WTC11 (cell line): ENCODE data around the gene KRT16. TPM values are rescaled to one million over a fixed set of nuclear protein-coding genes. Genes with fewer than 3 reads are reported as not detected.

Source experiments
- ATAC-seq: fragments of 200-7000 bp; cut with Tn5 transposase; 2 replicates; pipeline ENCODE4 v1.10.0; 2021; ENCODE audit warnings: mild to moderate bottlenecking, moderate library complexity
- CTCF ChIA-PET: fragments of 300-600 bp; sonication (Branson Sonifier 250); formaldehyde crosslinking; loops from one replicate; lab custom pipeline; 2021; ENCODE audit warnings: antibody characterized with exemption; lab: Charles Lee
- POLR2A ChIA-PET: fragments of 350-600 bp; sonication (Branson Sonifier 250); formaldehyde crosslinking; loops from one replicate; lab custom pipeline; 2021; ENCODE audit warnings: antibody characterized with exemption; lab: Charles Lee
- DNase-seq: peaks from one replicate; pipeline ENCODE4 v3.0.0; 2021; ENCODE audit warnings: low spot score
- H3K27ac Mint-ChIP-seq: 2 replicates; pipeline ENCODE4 v1.8.0; 2021; ENCODE audit warnings: mixed read lengths
- H3K27me3 Mint-ChIP-seq: 2 replicates; pipeline ENCODE4 v1.8.0; 2021; ENCODE audit warnings: low read depth, mild to moderate bottlenecking, moderate library complexity, mixed read lengths
- H3K36me3 Mint-ChIP-seq: 2 replicates; pipeline ENCODE4 v1.8.0; 2021; ENCODE audit warnings: mixed read lengths
- H3K4me1 Mint-ChIP-seq: 2 replicates; pipeline ENCODE4 v1.8.0; 2022; ENCODE audit warnings: mixed read lengths
- H3K4me3 Mint-ChIP-seq: 2 replicates; pipeline ENCODE4 v1.8.0; 2021; ENCODE audit warnings: mild to moderate bottlenecking, moderate library complexity, mixed read lengths
- H3K9me3 Mint-ChIP-seq: 2 replicates; pipeline ENCODE4 v1.8.0; 2021; ENCODE audit warnings: mixed read lengths
- AR ChIP-seq: fragments of 250-450 bp; sonication (Bioruptor Pico); IDR thresholded peaks from 2 replicates; pipeline ENCODE4 v1.9.0; 2021; ENCODE audit warnings: mild to moderate bottlenecking
- ATF6 ChIP-seq: sonication (generic); formaldehyde crosslinking; IDR thresholded peaks from 2 replicates; pipeline ENCODE4 v1.8.1; 2023; ENCODE audit warnings: mild to moderate bottlenecking, missing genetic modification reagents
- ETV6 ChIP-seq: sonication (generic); formaldehyde crosslinking; IDR thresholded peaks from 2 replicates; pipeline ENCODE4 v1.8.1; 2022; ENCODE audit warnings: mild to moderate bottlenecking, missing genetic modification reagents
- IRF2 ChIP-seq: sonication (generic); formaldehyde crosslinking; IDR thresholded peaks from 2 replicates; pipeline ENCODE4 v1.8.0; 2022; ENCODE audit warnings: low read depth, missing genetic modification reagents, borderline replicate concordance
- JAZF1 ChIP-seq: fragments of 250-450 bp; sonication (Bioruptor Pico); IDR thresholded peaks from 2 replicates; pipeline ENCODE4 v1.9.0; 2021; ENCODE audit warnings: moderate library complexity, mild to moderate bottlenecking, inconsistent platforms
- JUN ChIP-seq: sonication (generic); formaldehyde crosslinking; IDR thresholded peaks from 2 replicates; pipeline ENCODE4 v1.8.0; 2023; ENCODE audit warnings: mild to moderate bottlenecking, missing genetic modification reagents
- NFATC4 ChIP-seq: fragments of 250-450 bp; sonication (Bioruptor Pico); IDR thresholded peaks from 2 replicates; pipeline ENCODE4 v1.9.0; 2021; ENCODE audit warnings: mild to moderate bottlenecking
- PRRX2 ChIP-seq: fragments of 250-450 bp; sonication (Bioruptor Pico); IDR thresholded peaks from 2 replicates; pipeline ENCODE4 v1.8.0; 2021; ENCODE audit warnings: mild to moderate bottlenecking
- RORB ChIP-seq: fragments of 250-450 bp; sonication (Bioruptor Pico); IDR thresholded peaks from 2 replicates; pipeline ENCODE4 v1.9.0; 2021; ENCODE audit warnings: mild to moderate bottlenecking
- TEAD4 ChIP-seq: sonication (generic); formaldehyde crosslinking; IDR thresholded peaks from 2 replicates; pipeline ENCODE4 v1.8.0; 2022; ENCODE audit warnings: mild to moderate bottlenecking, missing genetic modification reagents
- ZMAT4 ChIP-seq: fragments of 250-450 bp; sonication (Bioruptor Pico); IDR thresholded peaks from 2 replicates; pipeline ENCODE4 v1.9.0; 2021; ENCODE audit warnings: mild to moderate bottlenecking
- ZNF121 ChIP-seq: sonication (generic); formaldehyde crosslinking; IDR thresholded peaks from 2 replicates; pipeline ENCODE4 v1.8.0; 2023; ENCODE audit warnings: missing genetic modification reagents
- ZNF232 ChIP-seq: sonication (generic); formaldehyde crosslinking; IDR thresholded peaks from 2 replicates; pipeline ENCODE4 v1.8.0; 2022; ENCODE audit warnings: mild to moderate bottlenecking, missing genetic modification reagents
- ZNF671 ChIP-seq: fragments of 250-450 bp; sonication (Bioruptor Pico); IDR thresholded peaks from 2 replicates; pipeline ENCODE4 v1.8.0; 2021; ENCODE audit warnings: mild to moderate bottlenecking
- ZSCAN18 ChIP-seq: fragments of 250-450 bp; sonication (Bioruptor Pico); IDR thresholded peaks from 2 replicates; pipeline ENCODE4 v2.1.2; 2022; ENCODE audit warnings: mild to moderate bottlenecking, moderate library complexity
- total RNA-seq: library from RNA; stranded (reverse); gene quantifications from 3 replicates; pipeline ENCODE4 v1.2.3, GENCODE V29; 2021
- TF ChIP-seq, protein P1 (sequence below): sonication (generic); formaldehyde crosslinking; IDR thresholded peaks from 2 replicates; pipeline ENCODE4 v1.8.0; 2023; ENCODE audit warnings: missing genetic modification reagents

KRT16 gene
- total RNA-seq, 1 experiment from 2014 or later: not detected

DNA sequence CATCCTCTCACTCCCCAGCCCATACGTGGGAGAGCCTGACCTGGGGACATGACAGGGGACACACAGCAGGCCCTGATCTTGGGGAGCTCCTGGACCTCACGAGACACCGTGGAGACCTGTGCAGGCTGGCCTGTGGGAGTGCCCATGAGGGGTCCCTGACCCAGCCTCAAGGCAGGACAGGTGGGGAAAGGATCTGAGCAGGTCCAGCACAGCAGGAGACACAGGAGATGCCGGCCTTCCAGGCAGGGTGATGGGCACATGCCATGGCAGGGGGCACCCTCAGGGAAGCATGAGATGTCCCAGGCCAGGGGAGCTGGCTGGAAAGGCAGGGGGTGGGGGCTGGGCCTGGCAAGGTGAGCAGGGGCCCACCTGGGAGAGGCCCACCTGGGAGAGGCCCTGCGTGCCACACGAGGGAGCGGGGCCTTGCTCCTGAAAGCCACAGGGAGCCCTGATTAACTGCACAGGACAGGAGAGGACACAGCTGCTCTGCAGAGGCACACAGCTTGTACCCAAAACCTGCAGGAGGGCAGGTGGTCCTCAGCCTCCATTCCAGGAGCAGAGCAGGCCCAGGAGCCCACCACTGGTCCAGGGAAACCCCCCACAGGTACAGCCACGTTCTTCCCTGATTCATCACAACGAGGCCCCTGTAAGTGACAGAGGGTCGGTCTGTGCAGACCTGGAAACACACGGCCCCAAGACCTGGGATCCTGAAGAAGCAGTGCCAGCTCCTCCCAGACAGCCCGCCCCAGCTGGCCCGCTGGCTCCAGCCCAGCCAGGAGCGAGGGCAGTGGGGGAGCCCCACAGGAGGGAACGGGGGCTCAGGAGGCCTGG, 38.4 kb upstream of the KRT16 start:
- no peaks in the 10 kb centered on the region for H3K36me3 Mint-ChIP-seq
- ChIA-PET POLR2A (interaction anchor here (0.6 to 1.6 kb wide), 2 partner anchors 123 to 150 kb away, joined by 3 read pairs; partner anchors contain the start of gene KRT19), CTCF (interaction anchor here (0.5 to 16.2 kb wide), 8 partner anchors 13 to 163 kb away, joined by 3 to 374 read pairs (median 4); partner anchors contain the start of gene KRT36)
- DNase-seq: no peak
- ATAC-seq: no peak
- H3K4me3 Mint-ChIP-seq: no peak overlapping the region
- H3K27ac Mint-ChIP-seq: no peak overlapping the region
- no peaks in the 10 kb centered on the region for H3K27me3 Mint-ChIP-seq
- TF ChIP-seq, protein P1, sequence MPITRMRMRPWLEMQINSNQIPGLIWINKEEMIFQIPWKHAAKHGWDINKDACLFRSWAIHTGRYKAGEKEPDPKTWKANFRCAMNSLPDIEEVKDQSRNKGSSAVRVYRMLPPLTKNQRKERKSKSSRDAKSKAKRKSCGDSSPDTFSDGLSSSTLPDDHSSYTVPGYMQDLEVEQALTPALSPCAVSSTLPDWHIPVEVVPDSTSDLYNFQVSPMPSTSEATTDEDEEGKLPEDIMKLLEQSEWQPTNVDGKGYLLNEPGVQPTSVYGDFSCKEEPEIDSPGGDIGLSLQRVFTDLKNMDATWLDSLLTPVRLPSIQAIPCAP: no peak
- TF ChIP-seq JAZF1 (CRISPR knock-in tag) (no peak), AR (CRISPR knock-in tag) (no peak), PRRX2 (CRISPR knock-in tag) (no peak), ZNF671 (CRISPR knock-in tag) (no peak), ZSCAN18 (CRISPR knock-in tag) (no peak), TEAD4 (CRISPR knock-in tag) (no peak), ETV6 (CRISPR knock-in tag) (no peak), ZNF121 (CRISPR knock-in tag) (no peak), ATF6 (no peak)
- H3K9me3 Mint-ChIP-seq: no peaks in the 10 kb centered on the region
- peaks cover 10% of the 10 kb centered on the region for H3K4me1 Mint-ChIP-seq

DNA sequence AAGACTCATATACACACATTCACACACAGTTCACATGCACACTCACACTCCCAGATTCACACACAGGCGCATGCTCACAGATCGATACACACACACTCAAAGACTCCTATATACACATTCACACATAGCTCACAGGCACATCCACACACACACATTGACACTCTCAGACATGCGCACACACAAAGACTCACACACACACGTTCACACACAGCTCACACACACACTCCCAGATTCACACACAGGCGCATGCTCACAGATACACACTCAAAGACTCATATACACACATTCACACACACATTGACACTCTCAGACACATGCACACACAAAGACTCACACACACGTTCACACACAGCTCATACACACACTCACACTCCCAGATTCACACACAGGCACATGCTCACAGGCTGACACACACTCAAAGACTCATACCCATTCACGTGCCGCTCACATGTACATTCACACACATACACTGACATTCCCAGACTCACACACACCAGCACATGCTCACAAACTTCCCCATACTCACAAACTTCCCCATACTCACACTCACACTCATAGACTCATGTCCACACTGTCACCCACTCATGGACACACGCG, 37.5 kb upstream of the KRT16 start:
- CTCF ChIA-PET: interaction anchor here (2.0 to 16.2 kb wide), 5 partner anchors 8 to 232 kb away, joined by 9 to 374 read pairs (median 32); partner anchors contain the start of gene KRT36
- H3K9me3 Mint-ChIP-seq: no peaks in the 10 kb centered on the region
- POLR2A ChIA-PET: interaction anchor here (0.6 to 1.6 kb wide), 2 partner anchors 122 to 149 kb away, joined by 3 read pairs; partner anchors contain the start of gene KRT19

More for the DNA sequence above, 37.5 kb upstream of the KRT16 start:
- ATAC-seq (no peak), DNase-seq (no peak)
- Mint-ChIP-seq H3K36me3 (no peaks in the 10 kb centered on the region), H3K4me3 (no peak overlapping the region), H3K27me3 (no peaks in the 10 kb centered on the region), H3K27ac (no peak overlapping the region), H3K4me1 (peaks cover 2% of the 10 kb centered on the region)
- TF ChIP-seq IRF2 (CRISPR knock-in tag) (no peak), ZMAT4 (no peak), NFATC4 (CRISPR knock-in tag) (no peak), RORB (CRISPR knock-in tag) (no peak), ZNF232 (no peak), JUN (CRISPR knock-in tag) (no peak)
